Osteocyte (in vitro differentiated cells): ENCODE data around the gene HEXA. TPM values are rescaled to one million over a fixed set of nuclear protein-coding genes. Genes with fewer than 3 reads are reported as not detected.
A peak's percentile ranks its signal among the peaks of the same experiment; 100 is the strongest.

Experiments used
- DNase-seq: peaks from one replicate; pipeline ENCODE4 v3.0.0; 2021; ENCODE audit warnings: mixed read lengths; ENCODE audit not compliant: unreplicated experiment; ENCODE audit errors: extremely low spot score
- H3K27ac Mint-ChIP-seq: one replicate; pipeline ENCODE4 v1.8.0; 2021; ENCODE audit warnings: mild to moderate bottlenecking, mixed read lengths; ENCODE audit not compliant: unreplicated experiment
- H3K27me3 Mint-ChIP-seq: one replicate; pipeline ENCODE4 v1.8.0; 2021; ENCODE audit warnings: mixed read lengths; ENCODE audit not compliant: unreplicated experiment
- H3K36me3 Mint-ChIP-seq: one replicate; pipeline ENCODE4 v1.8.0; 2021; ENCODE audit warnings: mixed read lengths; ENCODE audit not compliant: unreplicated experiment
- H3K4me1 Mint-ChIP-seq: one replicate; pipeline ENCODE4 v1.8.0; 2021; ENCODE audit warnings: mixed read lengths; ENCODE audit not compliant: unreplicated experiment
- H3K4me3 Mint-ChIP-seq: one replicate; pipeline ENCODE4 v1.8.0; 2021; ENCODE audit warnings: mild to moderate bottlenecking, moderate library complexity, mixed read lengths; ENCODE audit not compliant: unreplicated experiment
- H3K9me3 Mint-ChIP-seq: one replicate; pipeline ENCODE4 v1.8.0; 2021; ENCODE audit warnings: mixed read lengths; ENCODE audit not compliant: unreplicated experiment
- CTCF ChIP-seq: fragments of 200-600 bp; sonication (generic); IDR thresholded peaks from 2 replicates; pipeline ENCODE4 v1.5.0; 2021; ENCODE audit warnings: antibody characterized with exemption, mild to moderate bottlenecking, moderate library complexity
- total RNA-seq: library from RNA; stranded (reverse); gene quantifications from 2 replicates; pipeline ENCODE4 v1.2.1, GENCODE V29; 2021

Gene HEXA
- total RNA-seq, 1 donor from 2014 or later = 280 TPM

DNA sequence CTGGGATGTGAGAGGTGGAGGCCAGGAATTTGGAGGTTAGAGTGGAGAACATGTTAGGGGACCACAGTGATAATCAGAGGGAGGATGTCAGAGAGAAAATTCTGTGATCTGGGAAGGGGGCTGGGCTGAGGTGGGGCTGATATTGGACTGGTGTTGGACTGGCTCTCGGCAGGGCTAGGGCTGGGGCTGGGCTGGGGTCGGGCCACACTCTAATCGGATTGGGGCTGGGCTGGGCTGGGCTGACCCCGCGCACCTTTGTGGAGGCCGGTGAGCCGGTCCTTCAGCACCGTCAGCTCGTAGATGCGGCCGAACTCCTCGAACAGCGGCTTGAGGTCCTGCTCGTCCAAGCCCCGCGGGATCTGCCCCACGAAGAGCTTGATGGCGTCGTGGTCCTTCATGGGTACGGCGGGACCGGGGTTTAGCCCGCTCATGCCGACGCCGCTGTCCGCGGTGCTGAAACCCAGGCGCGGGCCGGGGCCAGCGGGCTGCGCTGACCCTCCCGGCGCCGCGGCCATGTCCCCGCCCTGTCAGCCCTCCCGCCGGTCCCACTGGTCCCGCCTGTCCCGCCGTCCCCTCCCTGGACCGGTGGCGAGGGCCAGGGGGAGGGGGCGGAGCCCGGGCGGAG is 56.3 kb downstream of the HEXA start:
- peaks cover 9% of the 10 kb centered on the region for H3K36me3 Mint-ChIP-seq
- H3K9me3 Mint-ChIP-seq = peaks cover 11% of the 10 kb centered on the region
- H3K4me1 Mint-ChIP-seq = peaks cover 12% of the 10 kb centered on the region
- DNase-seq = peak; percentile 91
- TF ChIP-seq CTCF = no peak
- H3K27me3 Mint-ChIP-seq = peaks cover 22% of the 10 kb centered on the region
- peak overlapping the region; percentile 65 for H3K4me3 Mint-ChIP-seq
- H3K27ac Mint-ChIP-seq = no peak overlapping the region

- Mint-ChIP-seq H3K4me1 (peaks cover 12% of the 10 kb centered on the region), H3K27ac (no peak overlapping the region), H3K4me3 (peak overlapping the region; percentile 65), H3K36me3 (peaks cover 2% of the 10 kb centered on the region), H3K9me3 (peaks cover 1% of the 10 kb centered on the region), H3K27me3 (peaks cover 22% of the 10 kb centered on the region)
- no peak for TF ChIP-seq CTCF
- DNase-seq = peak; percentile 30
Observed at GRCh38 chr15:72318408-72318942, 57.3 kb downstream of the HEXA start.

- H3K36me3 Mint-ChIP-seq = no peaks in the 10 kb centered on the region
- no peak overlapping the region for H3K4me3 Mint-ChIP-seq
- no peak overlapping the region for H3K27ac Mint-ChIP-seq
- peaks cover 10% of the 10 kb centered on the region for H3K4me1 Mint-ChIP-seq
- H3K9me3 Mint-ChIP-seq = no peaks in the 10 kb centered on the region
- no peak for TF ChIP-seq CTCF
- peak; percentile 69 for DNase-seq
- H3K27me3 Mint-ChIP-seq = peaks cover 26% of the 10 kb centered on the region
Observed at GRCh38 chr15:72315706-72316370, 60.0 kb downstream of the HEXA start.

DNA sequence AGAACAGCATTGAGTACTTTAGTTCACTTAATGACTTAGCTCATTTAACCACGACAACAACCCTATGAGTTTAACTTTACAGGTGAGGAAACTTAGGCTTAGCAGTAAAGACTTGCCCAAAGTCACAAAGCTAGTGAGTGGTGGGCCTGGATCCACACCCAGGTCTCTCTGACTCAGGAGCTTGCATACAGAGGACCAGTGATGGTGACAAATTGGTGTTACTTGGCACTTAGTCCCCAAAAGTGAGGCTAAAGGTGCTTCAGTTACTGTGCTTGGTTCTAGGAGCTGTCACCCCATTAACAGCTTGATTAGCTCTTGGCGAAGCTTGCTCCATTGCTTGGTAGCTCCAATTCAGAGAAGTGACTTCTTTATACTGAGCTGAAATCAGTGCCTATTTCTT is 61.9 kb downstream of the HEXA start:
- TF ChIP-seq CTCF = no peak
- no peak overlapping the region for H3K27ac Mint-ChIP-seq

GRCh38 chr15:72313448-72313840 is 62.4 kb downstream of the HEXA start:
- Mint-ChIP-seq H3K4me3 (no peak overlapping the region), H3K36me3 (no peaks in the 10 kb centered on the region), H3K27me3 (peaks cover 31% of the 10 kb centered on the region)

More for the DNA sequence above, 61.9 kb downstream of the HEXA start:
- DNase-seq = peak; percentile 25
- H3K36me3 Mint-ChIP-seq = no peaks in the 10 kb centered on the region
- H3K9me3 Mint-ChIP-seq = no peaks in the 10 kb centered on the region
- H3K4me3 Mint-ChIP-seq = no peak overlapping the region
- H3K4me1 Mint-ChIP-seq = peaks cover 4% of the 10 kb centered on the region
- peaks cover 36% of the 10 kb centered on the region for H3K27me3 Mint-ChIP-seq

More at GRCh38 chr15:72313448-72313840, 62.4 kb downstream of the HEXA start:
- H3K4me1 Mint-ChIP-seq = no peaks in the 10 kb centered on the region
- H3K9me3 Mint-ChIP-seq = no peaks in the 10 kb centered on the region
- DNase-seq = peak; percentile 27
- H3K27ac Mint-ChIP-seq = no peak overlapping the region
- TF ChIP-seq CTCF = no peak
